CD4-positive, alpha-beta T cell (primary cell): ENCODE results near the gene FUT1. TPM values are rescaled to one million over a fixed set of nuclear protein-coding genes. Genes with fewer than 3 reads are reported as not detected.

ENCODE experiments used
- ATAC-seq: fragments of 200-7000 bp; cut with Tn5 transposase; one replicate; pipeline ENCODE4 v1.10.0; 2022; ENCODE audit warnings: mild to moderate bottlenecking; ENCODE audit not compliant: poor library complexity
- CTCF ChIA-PET: fragments of 350-600 bp; sonication (Branson Sonifier 250); formaldehyde crosslinking; loops from one replicate; lab custom pipeline; 2021; ENCODE audit warnings: antibody characterized with exemption, inconsistent platforms; lab: Charles Lee
- POLR2A ChIA-PET: fragments of 350-600 bp; sonication (Branson Sonifier 250); formaldehyde crosslinking; loops from one replicate; lab custom pipeline; 2021; ENCODE audit warnings: antibody characterized with exemption, inconsistent platforms; lab: Charles Lee
- DNase-seq, 14 experiments: peaks; one replicate each; pipeline ENCODE4 v3.0.0-alpha.2; 2013 to 2020; ENCODE audit warnings: mixed read lengths in 2 of 14
- H3K27ac ChIP-seq, 2 donors: one replicate each; pipeline versions ENCODE4 v1.5.1 to v1.7.0; 2013; ENCODE audit warnings: low read length in 2 of 2, low read depth in 1 of 2, mild to moderate bottlenecking in 1 of 2
- H3K27me3 ChIP-seq, 2 experiments: 1 replicate in 1 of 2; 2 replicates in 1 of 2; pipeline versions ENCODE4 v1.6.1 to v1.7.0; 2013; ENCODE audit warnings: low read length in 2 of 2, control low read depth in 1 of 2, mild to moderate bottlenecking in 1 of 2, moderate library complexity in 1 of 2; ENCODE audit not compliant: insufficient read depth in 2 of 2, control insufficient read depth in 1 of 2
- H3K36me3 ChIP-seq: one replicate; pipeline ENCODE4 v1.6.1; 2013; ENCODE audit warnings: low read length, control low read depth; ENCODE audit not compliant: insufficient read depth
- H3K4me1 ChIP-seq: one replicate; pipeline ENCODE4 v1.6.1; 2013; ENCODE audit warnings: low read length, control low read depth; ENCODE audit not compliant: insufficient read depth
- H3K4me3 ChIP-seq: one replicate; pipeline ENCODE4 v1.5.1; 2013; ENCODE audit warnings: mild to moderate bottlenecking, low read length, moderate library complexity
- H3K9me3 ChIP-seq, 2 experiments: 1 replicate in 1 of 2; 2 replicates in 1 of 2; pipeline versions ENCODE4 v1.6.1 to v1.7.0; 2013; ENCODE audit warnings: low read length in 2 of 2, mild to moderate bottlenecking in 2 of 2, control low read depth in 1 of 2, moderate library complexity in 1 of 2; ENCODE audit not compliant: control insufficient read depth in 1 of 2, insufficient read depth in 1 of 2
- H3K27ac Mint-ChIP-seq: one replicate; pipeline ENCODE4 v1.8.0; 2020; ENCODE audit warnings: mixed read lengths
- H3K27me3 Mint-ChIP-seq: one replicate; pipeline ENCODE4 v1.8.0; 2021; ENCODE audit warnings: mixed read lengths
- H3K36me3 Mint-ChIP-seq: one replicate; pipeline ENCODE4 v1.8.0; 2021; ENCODE audit warnings: low read depth, mixed read lengths
- H3K4me1 Mint-ChIP-seq: one replicate; pipeline ENCODE4 v1.8.0; 2021; ENCODE audit warnings: low read depth, mixed read lengths
- H3K4me3 Mint-ChIP-seq: one replicate; pipeline ENCODE4 v1.8.0; 2020; ENCODE audit warnings: mild to moderate bottlenecking, mixed read lengths
- H3K9me3 Mint-ChIP-seq: one replicate; pipeline ENCODE4 v1.8.0; 2020; ENCODE audit warnings: mixed read lengths
- intact Hi-C, 2 experiments: fragments of 100-400 bp; cut with DNase I in 1 of 2; cut with micrococcal nuclease in 1 of 2; formaldehyde crosslinking; loops; one replicate each; pipeline versions ENCODE4 v1.15.1 to v1.9.0; 2023 to 2025; cut with DNase I, micrococcal nuclease
- total RNA-seq, 174 experiments: library from RNA in 2 of 174; stranded (reverse) in 2 of 174; gene quantifications; one replicate each; pipeline ENCODE4 v1.2.3 and lab custom pipeline; 2021 to 2026
- TF ChIP-seq, protein P1 (sequence below): fragments of 200-600 bp; IDR thresholded peaks from one replicate; pipeline ENCODE4 v1.8.0; 2022; ENCODE audit warnings: antibody characterized with exemption, mild to moderate bottlenecking

Gene FUT1
- total RNA-seq, 2 experiments from 2014 or later: not detected

DNA sequence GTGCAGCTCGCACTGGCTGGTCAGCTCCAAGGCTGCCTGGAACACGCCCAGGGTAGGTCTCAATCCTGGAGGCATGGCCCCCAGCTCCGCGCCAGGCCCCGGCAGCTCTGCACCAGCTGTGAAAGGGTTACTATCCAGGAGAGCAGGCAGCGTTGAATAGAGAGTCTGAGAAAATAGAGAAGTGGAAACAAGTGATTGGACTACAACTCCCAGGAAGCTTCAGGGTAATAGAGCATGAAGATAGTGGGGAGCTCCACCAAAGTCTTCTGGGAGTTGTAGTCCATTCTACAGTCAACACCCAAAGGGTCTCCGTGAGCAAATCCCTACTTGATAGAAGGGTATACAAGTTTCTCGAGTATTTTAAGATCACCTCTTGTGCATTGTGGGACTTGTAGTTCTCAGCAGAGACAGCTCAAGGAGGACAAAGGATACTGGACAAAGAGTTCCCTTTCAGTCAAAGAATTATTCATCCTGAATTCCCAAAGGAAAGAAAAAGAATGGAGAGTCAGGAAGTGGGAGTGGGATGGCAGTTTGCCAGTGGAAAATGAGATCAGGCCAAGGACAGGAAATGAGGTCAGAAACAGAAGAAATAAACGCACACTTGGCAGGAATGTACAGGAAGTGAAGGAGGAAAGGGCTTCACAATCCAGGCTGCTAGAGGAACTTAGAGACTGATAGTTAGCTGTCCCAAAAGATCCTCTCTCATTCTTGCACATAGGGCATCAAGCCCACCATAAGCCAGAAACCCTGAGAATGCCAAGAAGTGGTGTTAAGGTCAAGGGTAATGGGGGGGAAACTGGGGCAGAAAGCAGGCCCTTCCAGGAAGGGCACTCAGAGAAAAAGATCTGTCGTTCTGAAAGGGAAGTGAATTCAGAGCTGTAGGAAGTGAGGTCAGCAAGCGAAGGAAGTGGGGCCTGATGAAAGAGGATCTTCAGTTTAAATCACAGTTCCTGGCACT is 27.4 kb downstream of the FUT1 start:
- peaks cover 0 to 19% of the 10 kb centered on the region in 2 experiments for H3K9me3 ChIP-seq
- peak in 4 of 14 experiments; percentile 30 to 82 (median 74) for DNase-seq
- ChIA-PET CTCF (interaction anchor here (0.5 to 2.9 kb wide), 6 partner anchors 13 to 268 kb away, joined by 3 to 18 read pairs (median 4); partner anchors contain the start of genes CA11 and RUVBL2), POLR2A (interaction anchor here (0.7 to 3.8 kb wide), 12 partner anchors 11 to 400 kb away, joined by 3 to 25 read pairs (median 4); partner anchors contain the start of genes CA11, DBP, EMP3 and GYS1)
- H3K27me3 Mint-ChIP-seq: no peaks in the 10 kb centered on the region
- ATAC-seq: peak; percentile 50
- H3K36me3 Mint-ChIP-seq: peaks cover 3% of the 10 kb centered on the region
- no peaks in the 10 kb centered on the region for H3K36me3 ChIP-seq
- H3K27me3 ChIP-seq: no peaks in the 10 kb centered on the region
- H3K4me1 Mint-ChIP-seq: peaks cover 31% of the 10 kb centered on the region
- peak overlapping the region; percentile 40 to 50 for H3K27ac ChIP-seq
- TF ChIP-seq, protein P1, sequence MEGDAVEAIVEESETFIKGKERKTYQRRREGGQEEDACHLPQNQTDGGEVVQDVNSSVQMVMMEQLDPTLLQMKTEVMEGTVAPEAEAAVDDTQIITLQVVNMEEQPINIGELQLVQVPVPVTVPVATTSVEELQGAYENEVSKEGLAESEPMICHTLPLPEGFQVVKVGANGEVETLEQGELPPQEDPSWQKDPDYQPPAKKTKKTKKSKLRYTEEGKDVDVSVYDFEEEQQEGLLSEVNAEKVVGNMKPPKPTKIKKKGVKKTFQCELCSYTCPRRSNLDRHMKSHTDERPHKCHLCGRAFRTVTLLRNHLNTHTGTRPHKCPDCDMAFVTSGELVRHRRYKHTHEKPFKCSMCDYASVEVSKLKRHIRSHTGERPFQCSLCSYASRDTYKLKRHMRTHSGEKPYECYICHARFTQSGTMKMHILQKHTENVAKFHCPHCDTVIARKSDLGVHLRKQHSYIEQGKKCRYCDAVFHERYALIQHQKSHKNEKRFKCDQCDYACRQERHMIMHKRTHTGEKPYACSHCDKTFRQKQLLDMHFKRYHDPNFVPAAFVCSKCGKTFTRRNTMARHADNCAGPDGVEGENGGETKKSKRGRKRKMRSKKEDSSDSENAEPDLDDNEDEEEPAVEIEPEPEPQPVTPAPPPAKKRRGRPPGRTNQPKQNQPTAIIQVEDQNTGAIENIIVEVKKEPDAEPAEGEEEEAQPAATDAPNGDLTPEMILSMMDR: no peak
- H3K27ac Mint-ChIP-seq: peak overlapping the region; percentile 80
- H3K4me1 ChIP-seq: peaks cover 46% of the 10 kb centered on the region
- H3K4me3 Mint-ChIP-seq: peak overlapping the region; percentile 58
- H3K9me3 Mint-ChIP-seq: peaks cover 8% of the 10 kb centered on the region
- no peak overlapping the region for H3K4me3 ChIP-seq
- intact Hi-C loops: no loop called here

DNA sequence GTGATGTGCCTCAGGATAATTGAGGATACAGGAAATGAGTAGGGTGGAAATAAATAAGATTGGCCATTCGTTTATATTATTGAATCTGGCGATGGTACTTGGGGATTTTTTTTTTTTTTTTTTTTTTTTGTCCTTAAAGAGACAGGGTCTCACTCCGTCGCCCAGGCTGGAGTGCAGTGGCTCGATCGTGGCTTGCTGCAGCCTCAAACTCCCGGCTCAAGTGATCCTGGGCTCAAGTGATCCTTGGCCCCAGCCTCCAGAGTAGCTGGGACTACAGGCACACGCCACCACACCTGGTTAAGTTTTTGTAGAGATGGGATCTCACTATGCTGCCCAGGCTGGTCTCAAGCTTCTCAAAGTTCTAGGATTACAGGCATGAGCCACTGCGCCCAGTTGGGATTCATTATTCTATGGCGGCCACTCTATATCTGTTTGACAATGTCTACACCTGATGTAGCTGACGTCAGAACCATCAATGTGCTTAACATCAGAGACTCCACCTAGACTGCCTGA is 30.2 kb downstream of the FUT1 start:
- H3K9me3 Mint-ChIP-seq: peaks cover 8% of the 10 kb centered on the region
- H3K27ac ChIP-seq: no peak overlapping the region
- ATAC-seq (no peak), DNase-seq (no peak)
- H3K4me1 ChIP-seq: peaks cover 46% of the 10 kb centered on the region
- peaks cover 0 to 17% of the 10 kb centered on the region in 2 experiments for H3K9me3 ChIP-seq
- ChIA-PET CTCF (no interaction called here), POLR2A (no interaction called here)
- TF ChIP-seq, protein P1: no peak
- intact Hi-C loops: no loop called here
- H3K36me3 ChIP-seq: no peaks in the 10 kb centered on the region
- no peak overlapping the region for H3K4me3 ChIP-seq
- peaks cover 3% of the 10 kb centered on the region for H3K36me3 Mint-ChIP-seq
- peak overlapping the region; percentile 20 for H3K4me3 Mint-ChIP-seq
- no peaks in the 10 kb centered on the region for H3K27me3 Mint-ChIP-seq
- H3K4me1 Mint-ChIP-seq: peaks cover 31% of the 10 kb centered on the region
- no peak overlapping the region for H3K27ac Mint-ChIP-seq
- no peaks in the 10 kb centered on the region for H3K27me3 ChIP-seq

DNA sequence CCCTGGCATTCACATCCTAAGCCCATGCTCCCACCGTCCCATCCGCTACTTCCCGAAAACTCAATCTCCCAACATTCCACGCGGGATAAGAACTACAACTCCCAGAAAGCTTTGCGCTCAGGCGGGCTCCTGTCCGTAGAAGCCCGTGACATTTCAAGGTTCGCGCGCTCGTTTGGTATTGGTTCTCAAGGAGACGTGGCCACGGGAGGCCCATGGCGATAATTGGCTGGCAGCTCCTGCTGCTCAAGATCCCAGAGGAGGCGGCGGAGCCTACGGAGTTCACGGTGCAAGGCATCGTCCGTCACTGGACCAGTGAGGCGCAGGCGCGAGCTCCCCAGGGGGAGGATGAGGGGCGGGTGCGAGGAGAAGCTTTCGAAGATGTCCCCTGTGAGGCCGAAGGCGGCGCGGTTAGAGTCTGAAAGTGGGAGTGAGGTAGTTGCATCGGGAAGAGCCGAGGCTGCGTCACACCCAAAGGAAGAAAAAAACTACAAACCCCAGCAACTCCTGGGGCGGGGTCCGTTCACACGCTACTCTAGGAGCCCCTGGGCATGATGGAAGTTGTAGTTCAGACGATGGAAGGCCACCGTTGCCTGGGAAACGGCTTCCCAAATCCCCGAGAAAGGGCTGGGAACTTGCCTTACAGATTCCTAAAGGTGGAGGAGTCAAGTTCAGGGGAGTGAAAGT is 31.7 kb downstream of the FUT1 start:
- Histone ChIP-seq H3K4me3 (peak overlapping the region; percentile 84), H3K27me3 (no peaks in the 10 kb centered on the region), H3K9me3 (peaks cover 0 to 5% of the 10 kb centered on the region in 2 experiments), H3K36me3 (no peaks in the 10 kb centered on the region), H3K27ac (peak overlapping the region; percentile 81 to 94), H3K4me1 (peaks cover 32% of the 10 kb centered on the region)
- peak overlapping the region; percentile 92 for H3K4me3 Mint-ChIP-seq
- peak; percentile 79 for ATAC-seq
- H3K9me3 Mint-ChIP-seq: peaks cover 3% of the 10 kb centered on the region
- H3K27ac Mint-ChIP-seq: peak overlapping the region; percentile 96
- H3K36me3 Mint-ChIP-seq: peaks cover 3% of the 10 kb centered on the region
- TF ChIP-seq, protein P1: no peak
- intact Hi-C loops: loop anchor here in 1 of 2 experiments (2.0 kb wide), 2 partner anchors 18 to 82 kb away; no protein-coding TSS in a partner anchor
- POLR2A ChIA-PET: interaction anchor here (0.9 to 2.2 kb wide), 8 partner anchors 12 to 273 kb away, joined by 3 to 13 read pairs (median 4); partner anchors contain the start of genes CA11, FTL, IZUMO1 and RPL18
- CTCF ChIA-PET: interaction anchor here (0.6 to 1.1 kb wide), 2 partner anchors 18 to 31 kb away, joined by 3 read pairs; no protein-coding TSS in a partner anchor
- H3K27me3 Mint-ChIP-seq: no peaks in the 10 kb centered on the region
- DNase-seq: peak; percentile 81 to 96 (median 86)
- H3K4me1 Mint-ChIP-seq: peaks cover 23% of the 10 kb centered on the region
